MCF 10A (cell line): ENCODE data around the gene TMEM74B. TPM values are rescaled to one million over a fixed set of nuclear protein-coding genes. Genes with fewer than 3 reads are reported as not detected.

Experiments used
- BruUV-seq: library from RNA; stranded (reverse); fragments of 400-500 nt; replicated peaks from 2 replicates; lab custom pipeline; 2021; lab: Mats Ljungman, UMichigan
- CTCF ChIA-PET: fragments of 300-600 bp; sonication (Branson Sonifier 250); formaldehyde crosslinking; extraction: SDS; loops from one replicate; lab custom pipeline; 2021; ENCODE audit warnings: antibody characterized with exemption, inconsistent platforms; lab: Yijun Ruan, JAX
- POLR2A ChIA-PET: fragments of 300-600, 350-650 bp; sonication (Branson Sonifier 250); formaldehyde crosslinking; extraction: SDS; loops from one replicate; lab custom pipeline; 2020; ENCODE audit warnings: antibody characterized with exemption, inconsistent platforms; lab: Yijun Ruan, JAX
- DNase-seq: peaks from one replicate; pipeline ENCODE4 v3.0.0-alpha.2; 2018; ENCODE audit not compliant: unreplicated experiment
- H3K27ac Mint-ChIP-seq: one replicate; pipeline ENCODE4 v1.8.0; 2022; ENCODE audit warnings: mild to moderate bottlenecking, low read depth, mixed read lengths; ENCODE audit not compliant: unreplicated experiment
- H3K27me3 Mint-ChIP-seq: one replicate; pipeline ENCODE4 v1.8.0; 2022; ENCODE audit warnings: mixed read lengths; ENCODE audit not compliant: insufficient read depth, unreplicated experiment
- H3K36me3 Mint-ChIP-seq: one replicate; pipeline ENCODE4 v1.8.0; 2022; ENCODE audit warnings: mild to moderate bottlenecking, moderate library complexity, mixed read lengths; ENCODE audit not compliant: insufficient read depth, unreplicated experiment
- H3K4me1 Mint-ChIP-seq: one replicate; pipeline ENCODE4 v1.8.0; 2022; ENCODE audit warnings: mixed read lengths; ENCODE audit not compliant: insufficient read depth, unreplicated experiment
- H3K4me3 Mint-ChIP-seq: one replicate; pipeline ENCODE4 v1.8.0; 2022; ENCODE audit warnings: mild to moderate bottlenecking, moderate library complexity, mixed read lengths; ENCODE audit not compliant: unreplicated experiment
- H3K9me3 Mint-ChIP-seq: one replicate; pipeline ENCODE4 v1.8.0; 2022; ENCODE audit warnings: mixed read lengths; ENCODE audit not compliant: unreplicated experiment
- intact Hi-C: fragments of 100-400 bp; cut with micrococcal nuclease; formaldehyde crosslinking; loops from 2 replicates; pipeline ENCODE4 v1.14.1; 2022
- total RNA-seq: library from RNA; stranded (reverse); gene quantifications from 2 replicates; pipeline ENCODE4 v1.2.3, GENCODE V29; 2022
- TF ChIP-seq, protein P1 (sequence below): fragments of 200-600 bp; IDR thresholded peaks from one replicate; pipeline ENCODE4 v1.8.0; 2022; ENCODE audit warnings: antibody characterized with exemption, mild to moderate bottlenecking; ENCODE audit not compliant: unreplicated experiment

The TMEM74B gene
- total RNA-seq, 1 experiment from 2014 or later: not detected

GRCh38 chr20:1137236-1137635, 47.5 kb downstream of the TMEM74B start:
- H3K36me3 Mint-ChIP-seq: peaks cover 73% of the 10 kb centered on the region
- CTCF ChIA-PET: no interaction called here
- no peak overlapping the region for H3K4me3 Mint-ChIP-seq
- no peak for DNase-seq
- H3K9me3 Mint-ChIP-seq: no peaks in the 10 kb centered on the region
- H3K27me3 Mint-ChIP-seq: no peaks in the 10 kb centered on the region
- intact Hi-C loops: no loop called here
- H3K27ac Mint-ChIP-seq: no peak overlapping the region
- POLR2A ChIA-PET: no interaction called here
- BruUV-seq: no TSS peak
- H3K4me1 Mint-ChIP-seq: no peaks in the 10 kb centered on the region
- TF ChIP-seq, protein P1, sequence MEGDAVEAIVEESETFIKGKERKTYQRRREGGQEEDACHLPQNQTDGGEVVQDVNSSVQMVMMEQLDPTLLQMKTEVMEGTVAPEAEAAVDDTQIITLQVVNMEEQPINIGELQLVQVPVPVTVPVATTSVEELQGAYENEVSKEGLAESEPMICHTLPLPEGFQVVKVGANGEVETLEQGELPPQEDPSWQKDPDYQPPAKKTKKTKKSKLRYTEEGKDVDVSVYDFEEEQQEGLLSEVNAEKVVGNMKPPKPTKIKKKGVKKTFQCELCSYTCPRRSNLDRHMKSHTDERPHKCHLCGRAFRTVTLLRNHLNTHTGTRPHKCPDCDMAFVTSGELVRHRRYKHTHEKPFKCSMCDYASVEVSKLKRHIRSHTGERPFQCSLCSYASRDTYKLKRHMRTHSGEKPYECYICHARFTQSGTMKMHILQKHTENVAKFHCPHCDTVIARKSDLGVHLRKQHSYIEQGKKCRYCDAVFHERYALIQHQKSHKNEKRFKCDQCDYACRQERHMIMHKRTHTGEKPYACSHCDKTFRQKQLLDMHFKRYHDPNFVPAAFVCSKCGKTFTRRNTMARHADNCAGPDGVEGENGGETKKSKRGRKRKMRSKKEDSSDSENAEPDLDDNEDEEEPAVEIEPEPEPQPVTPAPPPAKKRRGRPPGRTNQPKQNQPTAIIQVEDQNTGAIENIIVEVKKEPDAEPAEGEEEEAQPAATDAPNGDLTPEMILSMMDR: no peak

GRCh38 chr20:1134836-1135235, 49.9 kb downstream of the TMEM74B start:
- Mint-ChIP-seq H3K27ac (no peak overlapping the region), H3K36me3 (peaks cover 75% of the 10 kb centered on the region), H3K27me3 (no peaks in the 10 kb centered on the region), H3K9me3 (no peaks in the 10 kb centered on the region), H3K4me1 (no peaks in the 10 kb centered on the region), H3K4me3 (no peak overlapping the region)
- TF ChIP-seq, protein P1: no peak
- POLR2A ChIA-PET: interaction anchor here (1.0 to 1.8 kb wide), 2 partner anchors 13 to 16 kb away, joined by 3 to 4 read pairs; partner anchors contain the start of gene PSMF1
- BruUV-seq: no TSS peak
- intact Hi-C loops: no loop called here
- no peak for DNase-seq
- CTCF ChIA-PET: interaction anchor here (1.4 to 1.5 kb wide), 2 partner anchors 16 to 78 kb away, joined by 4 to 5 read pairs; partner anchors contain the start of gene PSMF1

DNA sequence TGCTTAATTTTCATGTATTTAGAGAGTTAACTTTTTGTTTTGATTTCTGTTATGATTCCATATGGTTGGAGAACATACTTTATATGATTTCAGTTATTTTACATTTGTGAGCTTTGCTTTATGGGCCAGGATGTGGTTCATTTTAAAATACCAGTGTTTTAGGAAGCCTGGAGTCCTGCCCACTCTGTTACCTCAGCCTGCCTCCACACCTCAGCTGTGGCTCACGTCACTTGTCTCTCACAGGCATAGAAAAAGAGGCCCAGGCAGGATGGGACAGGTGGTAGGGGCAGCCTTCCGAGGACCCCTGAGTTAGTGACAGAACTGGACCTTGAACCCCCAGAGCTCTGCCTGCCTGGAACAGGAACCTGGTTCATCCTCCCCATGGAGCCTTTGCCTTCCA, 50.4 kb downstream of the TMEM74B start:
- Mint-ChIP-seq H3K27me3 (no peaks in the 10 kb centered on the region), H3K36me3 (peaks cover 75% of the 10 kb centered on the region), H3K4me1 (no peaks in the 10 kb centered on the region), H3K9me3 (no peaks in the 10 kb centered on the region), H3K27ac (peak overlapping the region; percentile 16), H3K4me3 (no peak overlapping the region)
- TF ChIP-seq, protein P1: no peak
- intact Hi-C loops: no loop called here
- DNase-seq: no peak
- CTCF ChIA-PET: interaction anchor here (1.4 to 1.5 kb wide), 2 partner anchors 16 to 79 kb away, joined by 4 to 5 read pairs; partner anchors contain the start of gene PSMF1
- POLR2A ChIA-PET: interaction anchor here (1.0 kb wide), 1 partner anchor 16 kb away, joined by 3 read pairs; the partner anchor contains the start of gene PSMF1
- no TSS peak for BruUV-seq

DNA sequence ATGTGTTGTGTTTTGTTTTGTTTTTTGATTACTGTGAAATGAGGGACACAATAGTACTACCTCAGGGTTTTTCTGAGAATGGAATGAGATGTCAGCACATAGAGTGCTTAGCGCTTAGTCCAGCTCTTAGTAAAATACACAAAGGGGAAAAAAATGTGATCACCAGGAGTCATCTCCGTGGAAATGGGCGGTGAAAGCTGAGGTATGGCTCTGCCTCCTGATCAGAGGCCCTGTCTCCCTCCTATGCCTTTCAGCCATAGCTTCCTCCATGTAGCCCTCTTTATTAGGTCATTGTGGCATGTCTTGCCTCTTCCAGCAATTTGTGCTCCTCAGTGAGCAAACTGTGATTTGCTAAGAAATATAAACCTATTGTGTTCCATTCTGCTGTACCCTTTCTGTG, 53.4 kb downstream of the TMEM74B start:
- H3K27me3 Mint-ChIP-seq: no peaks in the 10 kb centered on the region
- H3K4me3 Mint-ChIP-seq: no peak overlapping the region
- CTCF ChIA-PET: interaction anchor here (0.6 kb wide), 2 partner anchors 45 to 61 kb away, joined by 3 to 4 read pairs; no protein-coding TSS in a partner anchor
- POLR2A ChIA-PET: interaction anchor here (0.6 to 2.3 kb wide), 2 partner anchors 13 to 26 kb away, joined by 4 to 6 read pairs; partner anchors contain the start of gene PSMF1
- H3K9me3 Mint-ChIP-seq: no peaks in the 10 kb centered on the region
- intact Hi-C loops: no loop called here
- H3K36me3 Mint-ChIP-seq: peaks cover 75% of the 10 kb centered on the region
- BruUV-seq: no TSS peak
- no peaks in the 10 kb centered on the region for H3K4me1 Mint-ChIP-seq
- no peak overlapping the region for H3K27ac Mint-ChIP-seq
- TF ChIP-seq, protein P1: no peak
- DNase-seq: no peak
